Spleen (tissue), 11 donors: Measurements from ENCODE around the gene PRKG1. TPM values are rescaled to one million over a fixed set of nuclear protein-coding genes. Genes with fewer than 3 reads are reported as not detected.

Source experiments
- DNase-seq: peaks from one replicate; pipeline ENCODE4 v3.0.0-alpha.2; 2020
- H3K27ac ChIP-seq, 8 donors: fragments of 200-600 bp; sonication (generic) in 7 of 8; 1 replicate in 4 of 8; 2 replicates in 4 of 8; pipeline versions ENCODE4 v1.5.0 to v1.8.0; 2016 to 2021; ENCODE audit warnings: inconsistent platforms in 4 of 8, mild to moderate bottlenecking in 4 of 8, moderate library complexity in 1 of 8
- H3K27me3 ChIP-seq, 7 donors: fragments of 200-600 bp; sonication (generic) in 6 of 7; replicated peaks in 1 of 7; 1 replicate in 4 of 7; 2 replicates in 3 of 7; pipeline versions ENCODE4 v1.5.0 to v1.8.0; 2016 to 2021; ENCODE audit warnings: inconsistent platforms in 3 of 7, mild to moderate bottlenecking in 1 of 7
- H3K36me3 ChIP-seq, 6 donors: fragments of 200-600 bp; sonication (generic) in 5 of 6; 1 replicate in 4 of 6; 2 replicates in 2 of 6; pipeline versions ENCODE4 v1.5.0 to v1.8.0; 2016 to 2021; ENCODE audit warnings: inconsistent platforms in 2 of 6
- H3K4me1 ChIP-seq, 6 donors: fragments of 200-600 bp; sonication (generic) in 5 of 6; 1 replicate in 3 of 6; 2 replicates in 3 of 6; pipeline versions ENCODE4 v1.5.0 to v1.8.0; 2016 to 2021; ENCODE audit warnings: inconsistent platforms in 3 of 6
- H3K4me3 ChIP-seq, 8 donors: fragments of 200-600 bp; sonication (generic) in 7 of 8; 1 replicate in 4 of 8; 2 replicates in 4 of 8; pipeline versions ENCODE4 v1.5.0 to v1.8.0; 2016 to 2021; ENCODE audit warnings: inconsistent platforms in 4 of 8, mild to moderate bottlenecking in 4 of 8, moderate library complexity in 2 of 8
- H3K9me3 ChIP-seq, 8 donors: fragments of 200-600 bp; sonication (generic) in 7 of 8; 1 replicate in 4 of 8; 2 replicates in 4 of 8; pipeline versions ENCODE4 v1.5.0 to v1.8.0; 2016 to 2021; ENCODE audit warnings: inconsistent platforms in 4 of 8
- POLR2A ChIP-seq, 3 donors: fragments of 450-650 bp; IDR thresholded peaks; one replicate each; pipeline ENCODE4 v1.5.1; 2017; ENCODE audit warnings: antibody characterized with exemption in 3 of 3, mild to moderate bottlenecking in 1 of 3
- POLR2AphosphoS5 ChIP-seq, 3 donors: sonication (generic); formaldehyde crosslinking; IDR thresholded peaks; one replicate each; pipeline ENCODE4 v1.5.1; 2017; ENCODE audit warnings: antibody characterized with exemption in 3 of 3
- WGBS, 5 donors: extraction: QIAGEN DNeasy Blood & Tissue Kit in 3 of 5; methylation state at CpG; one replicate each; pipeline versions ENCODE4 v1.1.5 to v1.1.7; 2013 to 2018; 5-methylcytosine and 5-hydroxymethylcytosine counted together
- intact Hi-C: fragments of 100-400 bp; cut with DNase I; formaldehyde crosslinking; loops from one replicate; pipeline ENCODE4 v1.15.0; 2023; ENCODE audit warnings: low total_unique reads
- polyA plus RNA-seq, 3 donors: library from polyadenylated mRNA; stranded (reverse); fragments of 200-250 nt; gene quantifications; one replicate each; pipeline ENCODE4 v1.2.1, GENCODE V29; 2013
- total RNA-seq, 7 donors: library from RNA; depleted of rRNA in 3 of 7; stranded (reverse); fragments of >200 nt in 3 of 7; fragmentation: NEBNext Ultra II Directional in 4 of 7; extraction: Animal tissue kit (Norgen Biotek cat#: 25700) in 4 of 7; gene quantifications; one replicate each; pipeline versions ENCODE4 v1.1.0 to v1.2.1, GENCODE V29; 2016 to 2021
- TF ChIP-seq, protein P1 (sequence below), 11 experiments: fragments of 200-600 bp in 7 of 11; fragments of 450-650 bp in 4 of 11; sonication (generic) in 4 of 11; IDR thresholded peaks in 8 of 11; conservative IDR thresholded peaks in 3 of 11; 1 replicate in 7 of 11; 2 replicates in 4 of 11; pipeline versions ENCODE4 v1.4.0 to v1.8.0; 2016 to 2021; ENCODE audit warnings: antibody characterized with exemption in 11 of 11, inconsistent platforms in 4 of 11, mild to moderate bottlenecking in 1 of 11
- donor health status: healthy with polysubstance abuse.
- donor health status: DM: no; HTN: no; CAD: no; lungs with moderate emphysema.
- donor health status: DM: no; HTN: no; CAD: no.
- donor health status: Bipolar disorder and iron deficiency.
- donor health status: healthy.
- donor health status: DM: no; HTN: no; CAD: no.
- donor health status: DM: yes; HTN: yes; CAD: no.

PRKG1 gene
- total and polyA plus RNA-seq, 10 donors: 0.65 to 10.5 (median 7.2) TPM

GRCh38 chr10:51224671-51225161 is 150.4 kb downstream of the PRKG1 start:
- intact Hi-C loops: no loop called here
- Histone ChIP-seq H3K4me3 (no peak overlapping the region), H3K4me1 (peaks cover 0 to 11% (median 0%) of the 10 kb centered on the region in 6 donors), H3K36me3 (no peaks in the 10 kb centered on the region), H3K27me3 (no peaks in the 10 kb centered on the region), H3K9me3 (no peaks in the 10 kb centered on the region), H3K27ac (no peak overlapping the region)
- DNase-seq: no peak
- 57 to 76% (median 67%) methylated on average over 5 of the region's 5 CpGs for WGBS, 5 donors
- TF ChIP-seq POLR2A (IDR thresholded peaks at IDR 0.05) (no peak), POLR2AphosphoS5 (IDR thresholded peaks at IDR 0.05) (no peak)
- TF ChIP-seq, protein P1, sequence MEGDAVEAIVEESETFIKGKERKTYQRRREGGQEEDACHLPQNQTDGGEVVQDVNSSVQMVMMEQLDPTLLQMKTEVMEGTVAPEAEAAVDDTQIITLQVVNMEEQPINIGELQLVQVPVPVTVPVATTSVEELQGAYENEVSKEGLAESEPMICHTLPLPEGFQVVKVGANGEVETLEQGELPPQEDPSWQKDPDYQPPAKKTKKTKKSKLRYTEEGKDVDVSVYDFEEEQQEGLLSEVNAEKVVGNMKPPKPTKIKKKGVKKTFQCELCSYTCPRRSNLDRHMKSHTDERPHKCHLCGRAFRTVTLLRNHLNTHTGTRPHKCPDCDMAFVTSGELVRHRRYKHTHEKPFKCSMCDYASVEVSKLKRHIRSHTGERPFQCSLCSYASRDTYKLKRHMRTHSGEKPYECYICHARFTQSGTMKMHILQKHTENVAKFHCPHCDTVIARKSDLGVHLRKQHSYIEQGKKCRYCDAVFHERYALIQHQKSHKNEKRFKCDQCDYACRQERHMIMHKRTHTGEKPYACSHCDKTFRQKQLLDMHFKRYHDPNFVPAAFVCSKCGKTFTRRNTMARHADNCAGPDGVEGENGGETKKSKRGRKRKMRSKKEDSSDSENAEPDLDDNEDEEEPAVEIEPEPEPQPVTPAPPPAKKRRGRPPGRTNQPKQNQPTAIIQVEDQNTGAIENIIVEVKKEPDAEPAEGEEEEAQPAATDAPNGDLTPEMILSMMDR (IDR thresholded peaks at IDR 0.05 in 8 of 11, conservative IDR thresholded peaks at IDR 0.05 in 3 of 11): no peak

GRCh38 chr10:51227897-51228713 is 153.8 kb downstream of the PRKG1 start:
- Histone ChIP-seq H3K9me3 (no peaks in the 10 kb centered on the region), H3K4me3 (no peak overlapping the region), H3K27me3 (no peaks in the 10 kb centered on the region), H3K4me1 (peaks cover 0 to 11% (median 0%) of the 10 kb centered on the region in 6 donors), H3K27ac (no peak overlapping the region), H3K36me3 (no peaks in the 10 kb centered on the region)
- intact Hi-C loops: no loop called here
- TF ChIP-seq, protein P1 (IDR thresholded peaks at IDR 0.05 in 8 of 11, conservative IDR thresholded peaks at IDR 0.05 in 3 of 11): no peak
- TF ChIP-seq POLR2AphosphoS5 (IDR thresholded peaks at IDR 0.05): no peak
- TF ChIP-seq POLR2A (IDR thresholded peaks at IDR 0.05): no peak
- DNase-seq: no peak
- 31 to 43% (median 37%) methylated on average over 4 of the region's 4 CpGs for WGBS, 5 donors

GRCh38 chr10:51228714-51229100 is 154.4 kb downstream of the PRKG1 start:
- Histone ChIP-seq H3K4me3 (no peak overlapping the region), H3K9me3 (no peaks in the 10 kb centered on the region), H3K27me3 (no peaks in the 10 kb centered on the region), H3K36me3 (no peaks in the 10 kb centered on the region), H3K27ac (no peak overlapping the region), H3K4me1 (peaks cover 0 to 11% (median 0%) of the 10 kb centered on the region in 6 donors)
- no peak for DNase-seq
- 42 to 54% (median 46%) methylated on average over 4 of the region's 4 CpGs for WGBS, 5 donors
- no peak for TF ChIP-seq POLR2AphosphoS5 (IDR thresholded peaks at IDR 0.05)
- TF ChIP-seq, protein P1 (IDR thresholded peaks at IDR 0.05 in 8 of 11, conservative IDR thresholded peaks at IDR 0.05 in 3 of 11): no peak
- no peak for TF ChIP-seq POLR2A (IDR thresholded peaks at IDR 0.05)
- intact Hi-C loops: no loop called here

DNA sequence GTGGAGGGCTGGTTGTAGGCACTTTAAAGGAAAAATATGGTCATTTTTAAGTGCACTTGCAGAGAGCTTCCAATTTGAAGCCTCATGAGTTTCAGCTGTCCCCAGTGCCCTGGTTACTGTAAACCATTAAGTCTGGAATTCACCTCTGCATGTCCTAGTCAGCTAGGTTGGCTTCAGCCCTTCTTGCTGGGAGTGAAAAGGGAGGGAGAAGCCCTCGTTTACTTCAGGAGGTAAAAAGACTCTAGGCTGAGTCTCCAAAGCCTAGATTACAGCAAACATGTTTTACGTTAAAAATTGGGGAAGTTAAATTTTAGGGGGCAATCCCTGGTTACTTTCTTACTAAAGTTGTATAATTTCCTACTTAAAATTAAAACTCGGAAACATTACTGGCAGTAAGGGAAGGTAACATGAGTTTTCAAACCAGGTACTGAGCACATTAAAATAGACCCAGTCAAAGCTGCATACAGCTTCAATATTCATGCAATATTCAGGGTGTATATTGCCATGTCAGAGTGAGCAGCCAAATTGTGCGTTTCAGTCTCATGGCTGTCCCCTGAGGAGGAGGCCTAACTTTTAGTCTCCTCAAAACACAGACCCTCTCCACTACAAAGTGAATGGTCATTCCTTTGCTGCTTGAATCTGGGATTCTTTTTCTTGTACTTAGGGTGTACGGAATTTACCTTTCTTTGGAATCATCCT is 156.7 kb downstream of the PRKG1 start:
- H3K4me1 ChIP-seq: peaks cover 0 to 11% (median 0%) of the 10 kb centered on the region in 6 donors
- no peaks in the 10 kb centered on the region for H3K36me3 ChIP-seq
- no peak overlapping the region for H3K4me3 ChIP-seq
- no peaks in the 10 kb centered on the region for H3K27me3 ChIP-seq
- WGBS, 5 donors: 50 to 66% (median 58%) methylated on average over 5 of the region's 5 CpGs
- no peak for DNase-seq
- intact Hi-C loops: no loop called here
- no peak overlapping the region for H3K27ac ChIP-seq
- H3K9me3 ChIP-seq: no peaks in the 10 kb centered on the region
- TF ChIP-seq POLR2AphosphoS5 (IDR thresholded peaks at IDR 0.05) (no peak), POLR2A (IDR thresholded peaks at IDR 0.05) (no peak)
- TF ChIP-seq, protein P1 (IDR thresholded peaks at IDR 0.05 in 8 of 11, conservative IDR thresholded peaks at IDR 0.05 in 3 of 11): no peak
